ENCODE results near the gene LDLRAD4.

DNA sequence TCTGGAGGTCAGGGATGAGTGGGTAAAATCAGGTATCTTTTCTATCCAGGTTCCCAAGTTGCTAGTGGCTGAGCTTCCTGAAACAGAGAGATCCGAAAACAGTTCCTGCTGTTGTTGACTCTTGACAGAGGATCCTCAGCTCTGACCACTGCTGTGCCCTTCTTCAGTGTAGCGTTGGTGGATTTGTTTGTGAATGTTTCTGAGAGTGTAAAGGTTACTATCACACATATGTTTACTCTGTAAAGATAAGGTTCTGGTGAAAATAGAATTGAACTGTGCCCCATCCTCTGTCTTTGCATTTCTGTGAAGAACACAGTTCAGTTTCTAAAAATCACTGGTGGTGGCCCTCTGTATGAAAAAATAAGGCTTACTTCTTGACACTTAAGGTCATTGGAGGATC, 119.8 kb downstream of the LDLRAD4 start:
- TF ChIP-seq, protein P1, sequence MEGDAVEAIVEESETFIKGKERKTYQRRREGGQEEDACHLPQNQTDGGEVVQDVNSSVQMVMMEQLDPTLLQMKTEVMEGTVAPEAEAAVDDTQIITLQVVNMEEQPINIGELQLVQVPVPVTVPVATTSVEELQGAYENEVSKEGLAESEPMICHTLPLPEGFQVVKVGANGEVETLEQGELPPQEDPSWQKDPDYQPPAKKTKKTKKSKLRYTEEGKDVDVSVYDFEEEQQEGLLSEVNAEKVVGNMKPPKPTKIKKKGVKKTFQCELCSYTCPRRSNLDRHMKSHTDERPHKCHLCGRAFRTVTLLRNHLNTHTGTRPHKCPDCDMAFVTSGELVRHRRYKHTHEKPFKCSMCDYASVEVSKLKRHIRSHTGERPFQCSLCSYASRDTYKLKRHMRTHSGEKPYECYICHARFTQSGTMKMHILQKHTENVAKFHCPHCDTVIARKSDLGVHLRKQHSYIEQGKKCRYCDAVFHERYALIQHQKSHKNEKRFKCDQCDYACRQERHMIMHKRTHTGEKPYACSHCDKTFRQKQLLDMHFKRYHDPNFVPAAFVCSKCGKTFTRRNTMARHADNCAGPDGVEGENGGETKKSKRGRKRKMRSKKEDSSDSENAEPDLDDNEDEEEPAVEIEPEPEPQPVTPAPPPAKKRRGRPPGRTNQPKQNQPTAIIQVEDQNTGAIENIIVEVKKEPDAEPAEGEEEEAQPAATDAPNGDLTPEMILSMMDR (conservative IDR thresholded peaks at IDR 0.05) = no peak
- TF ChIP-seq EZH2 (IDR thresholded peaks at IDR 0.05; ENCODE audit: low read depth) = no peak

Data from PC-9 (cell line).